ENCODE results near the gene PAPSS1.
"Not testable (repeated sequence)": the region's sequence is repeated elsewhere in the genome, so short reads cannot be mapped to it uniquely, and the experiment has no call there.

PAPSS1 gene

DNA sequence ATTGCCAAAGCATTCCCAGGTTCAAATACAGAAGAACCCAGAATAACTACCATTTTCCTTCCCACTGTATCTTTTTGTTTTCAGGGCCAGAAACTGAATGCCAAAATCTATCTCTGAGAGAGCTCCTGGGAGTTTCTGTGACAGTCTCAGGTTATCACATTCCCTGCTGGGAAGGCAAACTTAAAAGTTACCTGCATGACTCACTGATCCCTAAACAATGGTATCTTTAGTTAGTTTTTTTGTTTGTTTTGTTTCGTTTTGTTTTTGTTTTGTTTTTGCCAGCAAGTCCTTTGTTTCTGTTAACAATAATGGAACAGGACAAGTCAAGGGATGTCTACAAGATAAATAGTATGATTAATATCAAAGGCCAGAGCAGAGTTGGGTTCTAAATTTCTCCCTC, 34.3 kb downstream of the PAPSS1 start:
- DNase-seq, result no peak

DNA sequence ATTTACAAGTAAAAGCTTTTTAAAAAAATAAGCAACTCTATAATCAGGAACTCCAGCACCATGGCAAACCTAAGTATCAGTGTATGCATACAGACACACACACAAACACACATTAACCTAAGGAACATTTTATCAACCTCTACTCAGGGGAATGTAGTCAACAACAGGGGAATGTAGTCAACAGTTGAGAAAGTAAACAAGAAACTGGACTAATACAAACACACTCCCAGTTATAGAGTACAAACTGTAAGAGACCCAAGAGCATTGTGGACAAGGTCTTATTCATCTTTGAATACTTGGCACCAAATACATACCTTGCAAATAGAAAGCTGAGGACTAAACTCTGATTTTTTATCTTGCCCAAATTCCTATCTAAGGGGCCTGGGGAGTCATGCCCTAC, 36.2 kb downstream of the PAPSS1 start:
- DNase-seq, result no peak

DNA sequence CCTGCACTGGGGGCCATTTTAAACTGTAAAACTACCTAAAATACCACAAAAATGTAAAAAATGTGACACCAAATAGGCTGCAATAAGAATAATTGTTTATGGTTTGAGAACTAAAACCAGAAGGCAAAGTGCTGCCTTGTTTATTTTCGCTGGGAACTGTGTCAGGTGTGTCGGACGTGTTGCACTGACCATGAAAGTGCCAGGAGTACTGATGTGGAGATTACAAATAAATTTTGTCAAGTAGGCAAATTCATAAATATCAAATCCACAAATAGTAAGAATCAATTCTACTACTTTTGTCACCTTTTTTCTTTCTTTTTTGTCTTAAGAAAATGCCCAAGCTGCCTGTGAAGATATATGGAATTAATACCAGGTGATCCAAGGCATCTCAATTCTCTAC, 37.7 kb downstream of the PAPSS1 start:
- DNase-seq, result no peak

DNA sequence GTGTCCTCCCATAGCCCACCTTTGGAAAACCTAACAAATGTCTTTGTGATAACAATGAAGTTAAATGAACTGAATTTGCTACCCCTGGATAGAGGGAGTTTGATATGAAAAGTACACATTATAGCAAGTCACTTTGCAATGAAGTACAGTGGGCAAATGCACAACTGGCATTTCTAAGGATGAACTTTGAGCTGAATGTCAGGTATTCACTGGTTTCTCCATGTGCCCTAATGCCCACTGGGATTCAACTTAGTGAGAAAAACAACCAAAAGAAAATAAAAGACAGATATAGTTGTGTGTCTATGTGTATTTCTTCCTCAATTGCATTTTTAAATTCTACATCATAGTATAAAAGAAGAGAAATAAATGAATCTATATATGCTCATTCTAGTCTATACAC, 51.0 kb downstream of the PAPSS1 start:
- DNase-seq, result no peak

DNA sequence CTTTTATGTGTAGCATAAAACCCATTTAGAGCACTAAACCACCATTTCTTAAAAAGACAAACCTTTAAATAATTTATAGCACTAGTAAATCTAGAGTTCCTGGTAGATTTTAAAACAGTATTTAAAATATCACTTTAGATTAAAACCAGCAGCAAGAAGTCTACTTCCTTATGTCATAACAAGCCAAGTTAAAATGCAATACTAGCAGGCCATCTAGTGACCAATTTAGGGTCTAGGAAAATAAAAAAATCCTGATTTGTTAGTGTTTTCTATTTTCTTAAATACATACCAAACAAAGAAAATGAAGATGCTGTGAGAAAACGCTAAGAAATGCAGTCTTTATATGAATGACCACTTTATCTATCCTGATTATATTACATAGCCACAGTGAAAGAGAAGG, 53.9 kb downstream of the PAPSS1 start:
- DNase-seq, result no peak

DNA sequence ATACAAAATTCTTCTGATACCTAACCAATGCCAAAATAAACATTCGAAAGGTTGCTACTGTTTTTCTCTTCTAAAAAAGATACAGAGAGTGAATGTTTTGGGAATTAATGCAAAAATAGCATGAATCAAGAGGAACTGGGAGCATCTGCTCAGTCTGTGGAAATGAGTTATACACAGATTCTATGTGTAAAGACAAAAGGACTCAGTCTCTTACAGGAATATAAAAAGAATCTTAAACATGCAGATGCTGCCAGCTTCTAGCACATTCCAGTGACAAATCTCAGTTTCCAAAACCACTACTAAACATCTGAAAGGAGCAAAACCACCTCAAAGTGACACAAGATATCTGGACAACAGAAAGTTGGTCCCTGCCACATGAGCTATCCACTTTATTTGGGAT, 55.0 kb downstream of the PAPSS1 start:
- no peak for DNase-seq

DNA sequence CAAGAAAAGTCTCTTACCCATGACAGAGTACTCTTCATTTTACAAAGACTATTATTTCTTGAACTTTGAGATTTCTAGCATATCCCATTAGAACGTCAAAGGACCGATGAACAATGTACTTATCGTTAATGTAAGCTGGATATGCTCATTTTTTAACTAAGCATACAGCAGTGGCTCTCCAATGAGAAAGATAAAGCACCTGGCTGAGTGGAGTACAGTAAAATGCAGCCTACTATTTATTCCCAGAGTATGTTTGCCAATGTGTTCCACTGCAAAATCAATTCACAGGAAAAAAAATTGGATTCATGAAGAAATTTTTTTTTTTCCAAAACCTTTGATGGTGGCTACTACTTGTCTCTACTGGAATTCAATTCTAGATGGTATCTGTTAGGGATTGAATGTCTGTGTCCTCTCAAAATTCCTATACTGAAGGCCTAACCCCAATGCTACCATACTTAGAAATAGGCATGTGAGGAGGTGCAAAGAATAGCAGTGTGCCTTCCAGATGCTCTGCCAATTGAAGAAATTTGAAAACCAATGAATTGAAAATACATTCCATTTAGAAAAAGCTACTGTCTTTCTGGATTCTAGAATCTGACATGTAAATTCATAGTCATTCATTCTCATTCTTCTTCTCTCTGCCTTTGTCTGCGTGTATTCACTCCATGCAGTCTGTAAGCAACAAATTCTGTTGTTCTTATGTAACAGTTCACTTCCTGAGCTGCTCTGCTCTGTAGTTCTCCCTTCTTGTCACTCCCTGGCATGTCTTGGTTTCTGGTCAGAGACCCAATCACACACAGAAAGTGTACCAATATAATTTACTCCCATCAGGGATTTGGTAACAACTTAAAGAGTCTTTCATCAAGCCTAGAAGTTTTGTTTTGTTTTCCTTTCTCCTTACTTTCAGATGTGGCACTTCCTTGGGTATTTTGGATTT, 61.4 kb downstream of the PAPSS1 start:
- DNase-seq, result no peak

DNA sequence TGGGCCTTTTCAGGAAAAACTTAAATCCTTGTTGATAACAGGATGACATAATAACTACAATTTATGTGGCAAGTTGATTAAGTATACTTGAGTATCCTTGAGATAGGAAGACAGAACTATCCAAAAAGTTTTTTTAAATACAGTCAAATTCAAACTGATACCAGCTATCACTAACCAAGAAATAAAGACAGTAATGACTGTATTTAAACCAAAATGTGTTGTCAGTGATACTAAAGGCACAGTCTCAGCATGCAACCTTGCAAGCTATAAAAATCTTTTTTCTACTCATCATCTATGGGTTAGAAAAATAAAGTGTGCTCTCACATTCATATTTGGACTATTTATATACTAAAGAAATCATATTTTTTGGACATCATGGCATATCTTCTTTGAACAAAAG, 64.7 kb downstream of the PAPSS1 start:
- DNase-seq, result no peak

DNA sequence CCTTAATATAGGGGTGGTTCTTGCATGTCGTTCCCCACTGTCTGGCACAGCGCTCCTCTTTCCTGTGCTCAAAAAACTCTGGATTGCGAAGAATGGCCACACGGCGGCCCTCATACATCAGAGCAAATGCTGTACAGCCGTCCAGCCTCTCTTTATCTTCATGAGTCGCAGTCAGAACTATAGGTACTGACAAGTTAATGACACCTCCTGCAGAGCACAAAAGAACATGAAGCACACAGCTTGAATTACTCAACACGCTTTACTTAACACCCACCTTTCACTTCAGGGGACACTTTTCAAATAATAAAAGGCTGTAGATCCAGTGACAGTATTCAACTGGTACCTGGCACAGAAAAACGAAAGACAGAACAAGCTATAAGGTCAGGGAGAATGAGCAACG, 65.3 kb downstream of the PAPSS1 start:
- no peak for DNase-seq

DNA sequence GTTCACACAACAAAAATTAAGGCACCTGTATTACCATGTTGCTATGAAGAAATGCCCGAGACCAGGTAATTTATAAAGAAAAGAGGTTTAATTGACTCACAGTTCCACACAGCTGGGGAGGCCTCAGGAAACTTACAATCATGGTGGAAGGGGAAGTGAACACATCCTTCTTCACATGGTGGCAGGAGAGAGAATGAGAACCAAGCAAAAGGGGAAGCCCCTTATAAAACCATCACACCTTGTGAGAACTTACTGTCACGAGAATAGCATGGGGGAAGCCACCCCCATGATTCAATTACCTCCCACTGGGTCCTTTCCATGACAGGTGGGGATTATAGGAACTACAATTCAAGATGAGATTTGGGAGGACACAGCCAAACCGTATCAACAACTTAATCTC, 68.6 kb downstream of the PAPSS1 start:
- DNase-seq, result not testable (repeated sequence)

DNA sequence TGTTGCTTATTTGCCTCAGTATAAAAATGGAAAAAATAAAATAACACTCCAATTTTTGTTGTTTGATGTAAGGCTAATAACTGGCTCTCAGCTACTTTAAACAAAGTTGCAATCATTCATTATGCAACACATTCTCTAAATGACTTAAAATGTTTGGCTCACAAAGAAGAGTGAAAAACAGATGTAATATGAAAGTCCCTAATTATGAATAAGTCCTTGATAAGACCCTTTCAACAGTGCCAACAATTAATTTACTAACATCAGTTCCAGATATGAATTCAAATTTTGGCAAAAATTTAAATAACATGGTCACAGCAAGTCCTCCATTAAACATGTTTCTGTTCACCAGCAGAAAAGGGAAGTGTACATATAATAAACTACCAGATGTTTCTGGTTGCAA, 69.8 kb downstream of the PAPSS1 start:
- DNase-seq, result no peak

DNA sequence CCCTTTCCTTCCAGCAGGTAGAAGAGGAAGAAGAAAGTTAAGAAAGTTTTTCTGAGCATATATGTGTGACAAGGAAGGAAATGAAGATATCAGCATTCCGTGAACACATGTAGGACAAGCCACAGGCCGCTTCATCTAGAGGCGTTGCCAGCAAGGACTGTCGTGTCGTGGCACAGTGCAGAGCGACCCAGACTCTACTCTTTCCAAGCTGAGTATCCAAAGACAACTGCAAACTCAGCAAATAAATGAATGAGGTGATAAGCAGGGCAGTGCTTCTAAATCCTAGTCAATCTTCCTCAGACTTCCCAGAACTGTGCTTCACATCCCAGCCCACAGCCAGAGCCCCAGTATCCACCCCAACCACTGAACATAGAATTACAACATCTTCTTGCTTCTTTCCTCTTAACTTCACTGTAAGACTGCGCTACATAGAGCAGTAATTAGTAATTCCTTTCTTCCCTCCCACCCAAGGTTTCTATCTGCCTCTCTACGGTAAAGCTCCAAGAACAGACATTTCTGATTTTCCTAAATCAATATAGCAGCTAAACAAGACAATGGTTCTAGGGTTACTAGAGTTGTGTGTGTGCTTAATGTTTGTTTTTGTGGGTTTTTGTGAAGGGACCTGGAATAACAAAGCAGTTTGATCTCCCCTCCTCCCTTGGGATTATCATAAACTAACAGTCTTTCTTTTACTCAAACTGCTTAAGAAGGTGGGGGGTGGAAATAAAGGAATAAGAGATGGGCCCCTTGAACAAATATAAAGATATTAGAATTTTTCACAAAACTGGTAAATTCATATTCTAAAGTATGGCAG, 71.6 kb downstream of the PAPSS1 start:
- no peak for DNase-seq

DNA sequence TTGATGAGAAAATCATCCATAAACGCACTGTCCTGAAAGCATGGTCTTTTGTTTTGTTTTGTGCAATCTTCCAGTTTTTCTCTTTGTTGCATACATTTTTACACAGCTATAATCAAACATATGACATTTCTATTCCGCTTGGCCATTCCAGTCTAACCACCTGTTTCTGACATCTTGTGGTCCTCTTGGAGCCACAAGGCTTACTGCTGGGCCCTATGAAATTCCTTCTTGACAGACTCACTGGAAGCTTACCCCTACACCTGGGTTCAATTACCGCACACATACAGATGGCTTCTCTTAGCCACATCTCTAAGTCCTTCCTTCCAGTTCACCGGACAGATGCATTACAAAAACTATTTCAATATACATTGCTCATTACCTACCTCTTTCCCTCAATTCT, 72.4 kb downstream of the PAPSS1 start:
- no peak for DNase-seq

DNA sequence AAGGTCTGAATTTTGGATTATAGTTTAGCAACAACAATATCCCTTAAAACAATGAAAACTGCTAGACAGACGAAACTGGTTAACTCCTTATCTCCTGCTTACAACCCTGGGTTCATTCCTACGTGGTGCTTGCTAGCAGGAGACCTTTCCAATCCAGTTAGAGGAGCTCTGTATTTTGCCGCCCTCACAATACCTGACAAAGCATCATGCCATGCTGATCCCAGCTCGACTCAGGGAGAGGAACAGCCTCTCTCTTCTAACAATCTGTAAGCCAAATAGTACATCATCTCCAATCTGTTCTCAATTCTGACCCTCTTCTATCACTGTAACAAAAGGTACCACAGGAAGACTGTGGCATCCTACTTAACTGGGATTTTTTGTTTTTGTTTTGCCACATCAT, 74.4 kb downstream of the PAPSS1 start:
- DNase-seq, result no peak

DNA sequence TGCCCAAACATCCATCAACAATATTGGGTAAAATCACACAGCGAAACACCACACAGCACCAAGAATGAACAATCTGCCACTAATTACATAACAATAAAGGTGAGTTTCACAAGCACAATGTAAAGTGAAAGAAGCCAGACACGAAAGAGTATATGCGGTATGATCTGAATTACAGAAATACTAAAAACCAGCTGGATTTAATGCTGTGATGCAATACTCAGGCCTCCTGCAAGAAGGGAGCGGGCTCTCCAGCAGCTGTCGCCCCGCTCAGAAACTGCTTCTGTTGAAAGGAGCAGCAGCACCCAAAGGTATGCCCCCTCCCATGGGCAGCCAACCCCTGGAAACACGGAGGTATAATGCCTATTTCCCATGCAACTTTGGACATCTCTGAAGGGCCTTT, 77.0 kb downstream of the PAPSS1 start:
- DNase-seq, result no peak

DNA sequence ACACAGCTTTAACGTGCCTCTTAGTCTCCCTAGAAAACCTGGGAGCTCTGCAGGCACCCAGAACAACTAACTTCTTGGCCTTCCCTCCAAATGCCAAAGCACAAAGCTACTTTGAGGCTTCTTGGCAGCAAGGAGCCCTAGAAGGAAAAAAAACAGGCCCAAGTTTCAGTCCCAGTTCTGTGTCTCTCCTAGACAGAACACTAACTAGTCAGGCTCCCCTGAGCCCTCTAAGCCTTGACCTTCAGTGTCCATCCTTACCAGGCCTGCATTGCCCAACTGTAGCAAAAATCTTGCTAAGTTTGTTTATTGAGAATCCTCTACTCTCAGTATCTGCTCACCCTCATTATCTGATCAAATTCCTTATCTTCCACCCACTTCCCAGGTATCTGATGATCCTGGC, 79.2 kb downstream of the PAPSS1 start:
- DNase-seq, result no peak

DNA sequence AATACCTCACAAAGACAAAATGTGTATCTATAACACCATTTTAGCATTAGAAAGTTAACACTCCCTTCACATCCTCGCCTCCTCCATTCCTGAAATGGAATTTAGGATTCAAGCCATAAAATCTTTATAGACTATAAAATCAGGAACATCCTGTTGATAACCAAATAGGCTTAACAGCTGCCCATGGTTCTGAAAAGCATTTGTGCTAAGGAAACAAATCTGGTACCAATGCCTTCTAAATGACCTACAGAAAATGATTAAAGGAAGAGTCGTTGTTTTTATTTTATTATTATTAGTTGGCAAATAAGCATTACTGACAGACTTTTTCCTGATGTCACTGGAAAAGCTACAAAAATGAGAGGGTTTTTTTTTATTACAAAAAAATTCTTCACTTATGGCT, 79.8 kb downstream of the PAPSS1 start:
- DNase-seq, result no peak

DNA sequence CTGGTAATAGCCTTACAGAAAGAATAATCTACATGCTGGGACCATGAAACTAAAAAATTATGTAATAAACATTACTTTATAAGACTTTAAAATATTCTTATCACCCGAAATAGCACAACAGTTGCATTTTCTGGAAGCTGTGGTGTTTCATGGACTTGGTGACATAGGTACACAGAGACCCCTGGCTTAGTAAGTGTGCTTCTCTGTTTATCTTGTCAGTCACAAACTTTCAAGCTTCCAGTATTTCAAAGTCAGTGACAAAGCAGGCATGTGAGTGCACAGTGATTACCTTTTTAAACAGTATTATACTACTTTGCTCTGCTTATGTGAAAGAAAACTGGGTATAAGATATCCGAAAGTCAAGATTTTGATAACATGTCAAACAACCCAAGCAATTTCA, 84.3 kb downstream of the PAPSS1 start:
- no peak for DNase-seq

DNA sequence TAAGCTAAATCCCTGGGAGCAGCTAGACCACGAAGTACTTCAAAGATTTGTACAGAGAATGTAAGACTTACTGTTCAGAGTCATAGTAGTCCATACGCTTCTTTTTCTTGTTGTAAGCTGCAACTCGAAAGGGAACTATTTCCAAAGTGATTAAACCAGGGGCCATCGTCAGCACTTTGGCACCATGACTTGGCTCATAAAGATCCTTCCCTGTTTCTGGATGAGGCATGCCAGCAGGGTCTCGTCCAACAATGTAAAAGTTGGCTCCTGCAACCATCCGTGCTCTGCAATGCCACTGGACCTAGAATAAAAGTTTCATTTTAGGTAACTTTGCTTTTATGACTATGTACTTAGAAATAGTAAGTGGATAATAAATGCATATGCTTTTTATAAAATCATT, 88.5 kb downstream of the PAPSS1 start:
- DNase-seq, result no peak

DNA sequence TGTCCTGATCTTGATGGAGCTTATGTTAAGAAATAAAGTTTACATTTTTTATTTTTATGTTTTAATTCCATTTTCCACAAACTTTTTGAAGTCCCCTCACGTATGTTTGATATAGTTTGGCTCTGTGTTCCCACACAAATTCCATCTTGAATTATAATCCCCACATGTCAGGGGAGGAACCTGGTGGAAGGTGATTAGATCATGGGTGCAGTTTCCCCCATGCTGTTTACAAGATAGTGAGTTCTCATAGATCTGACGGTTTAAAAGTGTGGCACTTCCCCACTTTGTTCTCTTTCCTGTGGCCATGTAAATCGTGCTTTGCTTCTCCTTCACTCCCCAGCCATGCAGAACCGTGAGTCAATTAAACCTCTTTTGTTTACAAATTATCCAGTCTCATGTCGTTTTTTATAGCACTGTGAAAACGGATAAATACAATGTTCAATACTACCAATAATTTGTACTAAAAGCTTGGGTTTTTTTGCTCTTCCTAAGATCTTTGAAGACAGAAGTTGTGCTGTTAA, 89.8 kb downstream of the PAPSS1 start:
- no peak for DNase-seq

DNA sequence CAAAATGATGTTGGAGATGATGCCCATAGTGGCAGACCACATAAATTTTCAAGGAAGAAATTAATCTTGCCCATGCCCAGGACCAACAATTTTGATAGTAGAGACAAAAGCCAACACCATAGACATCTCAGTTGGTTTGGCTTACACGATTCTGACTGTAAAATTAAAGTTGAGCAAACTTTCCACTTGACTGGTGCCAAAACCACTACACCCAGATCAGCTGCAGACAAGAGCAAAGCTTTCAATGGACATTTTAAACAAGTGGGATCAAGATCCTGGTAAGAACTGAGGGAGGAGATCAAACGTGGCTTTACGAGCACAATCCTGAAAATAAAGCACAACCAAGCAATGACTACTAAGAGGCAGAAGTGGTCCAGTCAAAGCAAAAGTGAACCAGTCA, 90.7 kb downstream of the PAPSS1 start:
- DNase-seq, result no peak

DNA sequence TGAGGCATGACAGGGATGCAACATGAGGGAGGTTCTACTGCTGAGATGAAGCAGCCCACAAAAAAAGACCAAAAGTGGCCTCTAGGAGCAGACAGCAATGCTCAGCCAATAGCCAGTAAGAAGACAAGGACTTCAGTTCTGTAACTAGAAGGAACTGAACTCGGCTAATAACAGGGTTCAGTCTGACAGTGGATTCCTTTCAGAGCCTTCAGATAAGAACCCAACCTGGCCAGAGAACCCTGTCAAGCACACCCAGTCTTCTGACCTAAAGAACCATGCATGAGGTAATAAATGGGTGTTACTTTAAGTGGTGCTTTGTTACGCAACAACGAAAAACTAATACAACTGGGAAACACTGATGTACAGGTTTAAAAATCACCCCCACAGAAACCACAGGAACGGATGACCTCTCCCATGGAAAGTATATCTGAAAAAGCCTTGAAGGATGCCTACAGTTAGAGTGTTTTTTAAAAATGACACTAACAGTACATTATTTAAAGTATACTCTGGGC, 94.6 kb downstream of the PAPSS1 start:
- DNase-seq, result no peak

DNA sequence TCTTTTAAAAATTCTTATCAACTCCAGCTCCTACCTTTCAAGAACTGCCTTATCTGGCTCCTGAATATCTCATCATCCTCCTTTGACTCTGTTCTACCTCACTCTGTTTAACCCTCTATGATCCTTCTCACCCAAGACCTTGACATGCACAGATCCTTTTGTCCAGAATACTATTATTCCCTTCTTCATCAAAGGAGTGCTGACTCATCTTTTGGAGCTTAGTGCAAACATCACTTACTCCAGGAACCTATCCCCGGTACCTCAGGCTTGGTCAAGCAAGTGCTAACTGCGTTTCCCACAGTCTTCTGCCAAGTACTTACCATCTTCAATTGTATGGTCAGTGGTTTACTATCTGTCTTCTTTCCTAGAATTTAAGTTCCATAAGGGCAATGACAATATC, 96.0 kb downstream of the PAPSS1 start:
- no peak for DNase-seq

DNA sequence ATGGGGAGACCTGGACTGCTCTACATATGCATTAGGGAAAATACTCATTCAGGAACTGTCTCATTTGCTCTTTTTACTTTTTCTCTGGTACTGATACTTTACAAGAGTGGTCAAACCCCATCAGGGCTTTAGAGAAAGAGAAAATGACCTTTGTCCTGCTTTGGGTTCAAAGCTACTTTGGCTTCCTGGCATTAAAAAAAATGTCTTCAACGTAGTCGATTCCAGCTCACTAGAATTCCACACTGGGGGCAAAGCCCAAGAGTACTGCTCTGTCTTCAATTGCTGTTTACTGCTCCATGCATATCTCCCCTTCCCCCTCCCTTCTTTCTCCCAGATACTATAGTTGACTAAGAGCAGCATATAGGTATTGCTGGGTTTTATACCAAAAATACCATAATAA, 98.0 kb downstream of the PAPSS1 start:
- no peak for DNase-seq

Measured in NCI-H187 (cell line).